Activated T-helper 17 cell treated with anti-CD3 and anti-CD28 coated beads, Interleukin-2, amount 50 U/mL, for 72 hours (primary cell): Measurements from ENCODE around the gene SHISA8. TPM values are rescaled to one million over a fixed set of nuclear protein-coding genes. Genes with fewer than 3 reads are reported as not detected.

Experiments used
- ATAC-seq: fragments of 150-1000 bp; cut with Tn5 transposase; replicated peaks from 2 replicates; pipeline ENCODE4 v1.10.0; 2021; ENCODE audit warnings: mild to moderate bottlenecking, moderate library complexity
- H3K27ac Mint-ChIP-seq: one replicate; pipeline ENCODE4 v1.8.0; 2022; ENCODE audit warnings: mixed read lengths
- H3K27me3 Mint-ChIP-seq: one replicate; pipeline ENCODE4 v1.8.0; 2022; ENCODE audit warnings: mixed read lengths
- H3K36me3 Mint-ChIP-seq: one replicate; pipeline ENCODE4 v1.8.0; 2022; ENCODE audit warnings: low read depth, mild to moderate bottlenecking, mixed read lengths
- H3K4me1 Mint-ChIP-seq: one replicate; pipeline ENCODE4 v1.8.0; 2022; ENCODE audit warnings: mixed read lengths
- H3K4me3 Mint-ChIP-seq: one replicate; pipeline ENCODE4 v1.8.0; 2022; ENCODE audit warnings: mild to moderate bottlenecking, mixed read lengths
- H3K9me3 Mint-ChIP-seq: one replicate; pipeline ENCODE4 v1.8.0; 2022; ENCODE audit warnings: mixed read lengths
- total RNA-seq, 2 donors: library from RNA; stranded (reverse); gene quantifications; one replicate each; pipeline ENCODE4 v1.2.3, GENCODE V29; 2022

The SHISA8 gene
- total RNA-seq, 2 donors from 2014 or later: 2.8 TPM; not detected in 1

GRCh38 chr22:41913040-41913719, 1.7 kb downstream of the SHISA8 start:
- Mint-ChIP-seq H3K4me1 (peaks cover 5% of the 10 kb centered on the region), H3K4me3 (peak overlapping the region; percentile 50), H3K36me3 (peaks cover 17% of the 10 kb centered on the region), H3K27ac (no peak overlapping the region), H3K9me3 (no peaks in the 10 kb centered on the region), H3K27me3 (peaks cover 27% of the 10 kb centered on the region)
- no peak for ATAC-seq

- Mint-ChIP-seq H3K27me3 (peaks cover 27% of the 10 kb centered on the region), H3K36me3 (peaks cover 17% of the 10 kb centered on the region), H3K4me1 (peaks cover 5% of the 10 kb centered on the region), H3K4me3 (peak overlapping the region; percentile 50), H3K27ac (no peak overlapping the region), H3K9me3 (no peaks in the 10 kb centered on the region)
- ATAC-seq: no peak
Observed at GRCh38 chr22:41912338-41913039, 2.4 kb downstream of the SHISA8 start.

- Mint-ChIP-seq H3K9me3 (no peaks in the 10 kb centered on the region), H3K36me3 (peaks cover 18% of the 10 kb centered on the region), H3K27ac (no peak overlapping the region), H3K4me3 (peak overlapping the region; percentile 50), H3K4me1 (peaks cover 5% of the 10 kb centered on the region), H3K27me3 (peaks cover 24% of the 10 kb centered on the region)
- ATAC-seq: no peak
Observed at GRCh38 chr22:41911001-41911611, 3.8 kb downstream of the SHISA8 start.

GRCh38 chr22:41910050-41911000, 4.5 kb downstream of the SHISA8 start:
- Mint-ChIP-seq H3K4me1 (peaks cover 5% of the 10 kb centered on the region), H3K27me3 (peaks cover 22% of the 10 kb centered on the region), H3K4me3 (no peak overlapping the region), H3K9me3 (no peaks in the 10 kb centered on the region), H3K36me3 (peaks cover 25% of the 10 kb centered on the region), H3K27ac (no peak overlapping the region)
- ATAC-seq: peak; percentile 11

- H3K27ac Mint-ChIP-seq: peak overlapping the region; percentile 62
- H3K36me3 Mint-ChIP-seq: peaks cover 26% of the 10 kb centered on the region
- peak overlapping the region; percentile 39 for H3K4me3 Mint-ChIP-seq
- peaks cover 22% of the 10 kb centered on the region for H3K27me3 Mint-ChIP-seq
- peaks cover 5% of the 10 kb centered on the region for H3K4me1 Mint-ChIP-seq
- no peak for ATAC-seq
- H3K9me3 Mint-ChIP-seq: no peaks in the 10 kb centered on the region
Observed at GRCh38 chr22:41909310-41910049, 5.4 kb downstream of the SHISA8 start.

- Mint-ChIP-seq H3K36me3 (peaks cover 34% of the 10 kb centered on the region), H3K27me3 (peaks cover 22% of the 10 kb centered on the region), H3K9me3 (no peaks in the 10 kb centered on the region), H3K27ac (peak overlapping the region; percentile 62), H3K4me1 (peaks cover 5% of the 10 kb centered on the region), H3K4me3 (peak overlapping the region; percentile 39)
- ATAC-seq: peak; percentile 15
Observed at GRCh38 chr22:41908411-41909309, 6.2 kb downstream of the SHISA8 start.

- peaks cover 14% of the 10 kb centered on the region for H3K27me3 Mint-ChIP-seq
- peak; percentile 70 for ATAC-seq
- H3K4me1 Mint-ChIP-seq: peaks cover 5% of the 10 kb centered on the region
- H3K9me3 Mint-ChIP-seq: no peaks in the 10 kb centered on the region
- peaks cover 34% of the 10 kb centered on the region for H3K36me3 Mint-ChIP-seq
- H3K4me3 Mint-ChIP-seq: peak overlapping the region; percentile 39
- H3K27ac Mint-ChIP-seq: peak overlapping the region; percentile 62
Observed at GRCh38 chr22:41907436-41908401, 7.2 kb downstream of the SHISA8 start.

GRCh38 chr22:41906822-41907221, 8.1 kb downstream of the SHISA8 start:
- no peaks in the 10 kb centered on the region for H3K9me3 Mint-ChIP-seq
- H3K4me3 Mint-ChIP-seq: no peak overlapping the region
- H3K27me3 Mint-ChIP-seq: peaks cover 9% of the 10 kb centered on the region
- peaks cover 38% of the 10 kb centered on the region for H3K36me3 Mint-ChIP-seq
- peak overlapping the region; percentile 52 for H3K27ac Mint-ChIP-seq
- no peak for ATAC-seq
- H3K4me1 Mint-ChIP-seq: peaks cover 5% of the 10 kb centered on the region

GRCh38 chr22:41905411-41906202, 9.3 kb downstream of the SHISA8 start:
- ATAC-seq: no peak
- Mint-ChIP-seq H3K27me3 (peaks cover 4% of the 10 kb centered on the region), H3K9me3 (no peaks in the 10 kb centered on the region), H3K27ac (peak overlapping the region; percentile 58), H3K4me3 (no peak overlapping the region), H3K36me3 (peaks cover 42% of the 10 kb centered on the region), H3K4me1 (peaks cover 5% of the 10 kb centered on the region)

- no peaks in the 10 kb centered on the region for H3K9me3 Mint-ChIP-seq
- ATAC-seq: no peak
- peaks cover 5% of the 10 kb centered on the region for H3K4me1 Mint-ChIP-seq
- peaks cover 4% of the 10 kb centered on the region for H3K27me3 Mint-ChIP-seq
- peak overlapping the region; percentile 52 for H3K27ac Mint-ChIP-seq
- H3K4me3 Mint-ChIP-seq: no peak overlapping the region
- peaks cover 50% of the 10 kb centered on the region for H3K36me3 Mint-ChIP-seq
Observed at GRCh38 chr22:41904450-41905410, 10.1 kb downstream of the SHISA8 start.
